BJ (cell line): ENCODE data around the gene PARD3B. TPM values are rescaled to one million over a fixed set of nuclear protein-coding genes. Genes with fewer than 3 reads are reported as not detected.

Experiments used
- CTCF ChIA-PET: fragments of 350-600 bp; formaldehyde crosslinking; extraction: SDS; loops from one replicate; lab custom pipeline; 2021; ENCODE audit warnings: antibody characterized with exemption, inconsistent platforms; lab: Yijun Ruan, JAX
- POLR2A ChIA-PET: fragments of 300-600 bp; sonication (Branson Sonifier 250); formaldehyde crosslinking; extraction: SDS; loops from one replicate; lab custom pipeline; 2021; ENCODE audit warnings: antibody characterized with exemption; lab: Charles Lee
- DNase-seq: peaks from one replicate; pipeline ENCODE4 v3.0.0-alpha.2; 2011; ENCODE audit warnings: low read depth
- H3K27me3 ChIP-seq: 2 replicates; pipeline ENCODE4 v1.6.0; 2011; ENCODE audit warnings: low read length; ENCODE audit not compliant: control insufficient read depth, insufficient read depth
- H3K36me3 ChIP-seq: 2 replicates; pipeline ENCODE4 v1.5.1; 2011; ENCODE audit warnings: low read length; ENCODE audit not compliant: control insufficient read depth, insufficient read depth
- H3K4me3 ChIP-seq: 2 replicates; pipeline ENCODE4 v1.5.1; 2011; ENCODE audit warnings: low read depth, mild to moderate bottlenecking, control low read depth, low read length
- polyA plus RNA-seq: library from polyadenylated mRNA; depleted of rRNA; stranded (reverse); fragments of >200 nt; gene quantifications from 2 replicates; pipeline ENCODE4 v1.2.3, GENCODE V29; 2011
- small RNA-seq: library from RNA; depleted of rRNA; stranded (forward); fragments of <200 nt; gene quantifications from one replicate; pipeline ENCODE3, GENCODE V24; 2012; ENCODE audit warnings: low replicate concordance, low read depth; ENCODE audit not compliant: insufficient read length
- TF ChIP-seq, protein P1 (sequence below): IDR thresholded peaks from 2 replicates; pipeline ENCODE4 v1.5.1; 2011; ENCODE audit warnings: low read depth, mild to moderate bottlenecking, control low read depth, inconsistent platforms, low read length, moderate library complexity; ENCODE audit not compliant: insufficient read depth

The PARD3B gene
- polyA plus RNA-seq, 1 experiment, result 7.1 TPM

DNA sequence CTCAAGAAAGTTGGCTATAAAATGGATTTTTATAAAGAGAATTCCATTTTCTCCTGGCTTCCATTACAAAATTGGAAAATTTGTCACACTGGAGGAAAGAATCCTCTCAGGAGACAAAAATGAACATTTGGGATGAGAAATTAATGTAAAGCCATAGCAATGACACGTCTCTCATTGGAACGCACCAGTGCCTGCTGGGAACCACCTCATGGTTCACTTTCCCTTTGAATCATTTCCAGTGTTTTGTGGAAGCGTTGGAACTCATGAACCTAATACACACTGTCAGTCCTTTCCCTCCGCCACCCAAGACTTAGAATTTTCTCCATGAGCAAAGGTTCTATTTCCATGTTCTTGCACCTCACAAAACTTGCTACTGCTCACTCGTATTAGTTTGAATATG, 1116.0 kb downstream of the PARD3B start:
- H3K27me3 ChIP-seq, result no peaks in the 10 kb centered on the region
- no peaks in the 10 kb centered on the region for H3K36me3 ChIP-seq
- ChIA-PET POLR2A (interaction anchor here (0.5 kb wide), 1 partner anchor 498 kb away, joined by 3 read pairs; the partner anchor contains the start of gene EEF1B2), CTCF (interaction anchor here (0.6 to 1.7 kb wide), 2 partner anchors 14 to 18 kb away, joined by 3 to 4 read pairs; no protein-coding TSS in a partner anchor)
- TF ChIP-seq, protein P1, sequence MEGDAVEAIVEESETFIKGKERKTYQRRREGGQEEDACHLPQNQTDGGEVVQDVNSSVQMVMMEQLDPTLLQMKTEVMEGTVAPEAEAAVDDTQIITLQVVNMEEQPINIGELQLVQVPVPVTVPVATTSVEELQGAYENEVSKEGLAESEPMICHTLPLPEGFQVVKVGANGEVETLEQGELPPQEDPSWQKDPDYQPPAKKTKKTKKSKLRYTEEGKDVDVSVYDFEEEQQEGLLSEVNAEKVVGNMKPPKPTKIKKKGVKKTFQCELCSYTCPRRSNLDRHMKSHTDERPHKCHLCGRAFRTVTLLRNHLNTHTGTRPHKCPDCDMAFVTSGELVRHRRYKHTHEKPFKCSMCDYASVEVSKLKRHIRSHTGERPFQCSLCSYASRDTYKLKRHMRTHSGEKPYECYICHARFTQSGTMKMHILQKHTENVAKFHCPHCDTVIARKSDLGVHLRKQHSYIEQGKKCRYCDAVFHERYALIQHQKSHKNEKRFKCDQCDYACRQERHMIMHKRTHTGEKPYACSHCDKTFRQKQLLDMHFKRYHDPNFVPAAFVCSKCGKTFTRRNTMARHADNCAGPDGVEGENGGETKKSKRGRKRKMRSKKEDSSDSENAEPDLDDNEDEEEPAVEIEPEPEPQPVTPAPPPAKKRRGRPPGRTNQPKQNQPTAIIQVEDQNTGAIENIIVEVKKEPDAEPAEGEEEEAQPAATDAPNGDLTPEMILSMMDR, result no peak
- no peak overlapping the region for H3K4me3 ChIP-seq
- DNase-seq, result no peak

DNA sequence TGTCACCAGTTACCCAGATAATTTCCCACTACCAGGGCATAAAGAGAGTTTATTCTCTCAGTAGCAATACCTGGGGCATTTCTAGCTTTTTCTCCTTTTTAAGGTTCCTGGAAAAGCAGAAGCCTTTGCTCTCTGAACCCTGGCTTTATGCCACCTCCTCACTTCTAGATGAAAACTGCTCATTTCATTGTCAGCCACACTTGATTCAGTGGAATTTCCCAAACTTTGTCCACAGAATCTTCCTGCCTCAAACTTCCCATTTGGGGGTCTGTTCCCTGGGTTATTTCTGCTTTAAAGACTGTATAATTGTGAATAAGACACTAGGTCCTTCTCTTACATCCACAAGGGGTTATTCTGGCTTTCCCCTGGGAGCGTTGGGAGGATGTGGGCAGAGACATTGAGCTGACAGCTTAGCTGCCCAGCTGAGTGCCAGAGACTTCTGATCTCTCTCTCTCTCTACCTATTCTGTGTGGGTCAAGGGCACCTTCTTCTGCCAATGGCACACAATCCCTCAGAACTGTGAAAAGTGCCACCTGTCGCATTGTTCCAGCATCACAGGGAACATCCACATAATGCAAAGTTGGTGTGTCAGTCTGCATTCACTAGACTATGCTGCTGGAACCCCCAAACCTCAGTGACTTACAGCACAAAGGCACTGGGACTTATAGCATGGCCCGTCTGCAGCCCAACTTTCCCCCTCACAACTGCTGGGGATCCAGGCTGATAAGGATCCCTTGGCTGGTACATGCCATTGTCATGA, 1117.1 kb downstream of the PARD3B start:
- TF ChIP-seq, protein P1, result no peak
- CTCF ChIA-PET, result interaction anchor here (0.6 kb wide), 1 partner anchor 13 kb away, joined by 3 read pairs; no protein-coding TSS in a partner anchor
- no peak for DNase-seq

GRCh38 chr2:205665791-205666190, 1120.5 kb downstream of the PARD3B start:
- H3K36me3 ChIP-seq, result no peaks in the 10 kb centered on the region
- ChIA-PET POLR2A (no interaction called here), CTCF (no interaction called here)
- no peak for DNase-seq
- TF ChIP-seq, protein P1, result no peak
- no peaks in the 10 kb centered on the region for H3K27me3 ChIP-seq
- H3K4me3 ChIP-seq, result no peak overlapping the region

More for the DNA sequence above, 1117.1 kb downstream of the PARD3B start:
- no peaks in the 10 kb centered on the region for H3K27me3 ChIP-seq
- no peaks in the 10 kb centered on the region for H3K36me3 ChIP-seq
- H3K4me3 ChIP-seq, result no peak overlapping the region
- POLR2A ChIA-PET, result no interaction called here

Small RNAs within 50 kb of the gene (small RNA-seq; reads per million reads assigned to genes)
- gene AC008171.1, result not detected
